ENCODE data around the gene CHST5. TPM values are rescaled to one million over a fixed set of nuclear protein-coding genes. Genes with fewer than 3 reads are reported as not detected.
"Not testable (repeated sequence)": the region's sequence is repeated elsewhere in the genome, so short reads cannot be mapped to it uniquely, and the experiment has no call there.

CHST5 gene
- polyA plus RNA-seq, 1 donor (not counting 4 experiments of a cell fraction or from before 2014, with no cell fraction given) = 0.12 TPM

- no peaks in the 10 kb centered on the region for H3K4me1 ChIP-seq (ENCODE audit: control insufficient read depth, extremely low read depth, insufficient read depth, low read length)
- no peak overlapping the region for H3K27ac ChIP-seq (ENCODE audit: control insufficient read depth, insufficient read depth, low read length)
- no peak overlapping the region for H3K4me3 ChIP-seq (ENCODE audit: control insufficient read depth in 2 of 3, extremely low read depth in 1 of 3, insufficient read depth in 2 of 3, low read depth in 1 of 3, low read length in 3 of 3)
- no peak overlapping the region for H2AFZ ChIP-seq (ENCODE audit: control insufficient read depth, low read length)
- H3K79me2 ChIP-seq (ENCODE audit: control insufficient read depth, insufficient read depth, low read length) = no peaks in the 10 kb centered on the region
- DNase-seq (ENCODE audit: low read depth, low spot score) = no peak
- H3K9ac ChIP-seq (ENCODE audit: control insufficient read depth, extremely low read depth, insufficient read depth, low read length) = no peak overlapping the region
- no peaks in the 10 kb centered on the region for H3K9me3 ChIP-seq (ENCODE audit: control insufficient read depth, low read depth, low read length)
- dilution Hi-C loops (cut with MboI; ENCODE audit: extremely low pct_ligation_motif_present, low sequenced_read_pairs) = no loop called here
- no peak overlapping the region for H3K4me2 ChIP-seq (ENCODE audit: control insufficient read depth, extremely low read depth, insufficient read depth, low read depth, low read length)
- no peaks in the 10 kb centered on the region for H3K27me3 ChIP-seq (ENCODE audit: control insufficient read depth, extremely low read depth, insufficient read depth, low read length)
- TF ChIP-seq EZH2 (IDR thresholded peaks at IDR 0.05; ENCODE audit: low read length) = no peak
- no peak for TF ChIP-seq CTCF (optimal IDR thresholded peaks at IDR 0.05 in 1 of 3, IDR thresholded peaks at IDR 0.05 in 1 of 3, conservative IDR thresholded peaks at IDR 0.05 in 1 of 3; ENCODE audit: extremely low read depth in 1 of 3, insufficient read depth in 2 of 3, low read length in 3 of 3)
- H4K20me1 ChIP-seq (ENCODE audit: control insufficient read depth, extremely low read depth, insufficient read depth, low read length) = no peaks in the 10 kb centered on the region
- no peak for FAIRE-seq
- H3K36me3 ChIP-seq (ENCODE audit: control insufficient read depth in 2 of 2, extremely low read depth in 1 of 2, insufficient read depth in 2 of 2, low read length in 2 of 2) = no peaks in the 10 kb centered on the region
- H3K9me1 ChIP-seq (ENCODE audit: control insufficient read depth, extremely low read depth, insufficient read depth, low read length) = no peaks in the 10 kb centered on the region
Observed at GRCh38 chr16:75526032-75526790, 9.7 kb downstream of the CHST5 start.

GRCh38 chr16:75519175-75519574, 16.7 kb downstream of the CHST5 start:
- Histone ChIP-seq H3K4me3 (ENCODE audit: control insufficient read depth in 2 of 3, extremely low read depth in 1 of 3, insufficient read depth in 2 of 3, low read depth in 1 of 3, low read length in 3 of 3) (no peak overlapping the region), H3K9me3 (ENCODE audit: control insufficient read depth, low read depth, low read length) (no peaks in the 10 kb centered on the region), H3K9ac (ENCODE audit: control insufficient read depth, extremely low read depth, insufficient read depth, low read length) (no peak overlapping the region), H2AFZ (ENCODE audit: control insufficient read depth, low read length) (no peak overlapping the region), H3K79me2 (ENCODE audit: control insufficient read depth, insufficient read depth, low read length) (no peaks in the 10 kb centered on the region), H3K9me1 (ENCODE audit: control insufficient read depth, extremely low read depth, insufficient read depth, low read length) (no peaks in the 10 kb centered on the region), H3K4me1 (ENCODE audit: control insufficient read depth, extremely low read depth, insufficient read depth, low read length) (peaks cover 4% of the 10 kb centered on the region), H4K20me1 (ENCODE audit: control insufficient read depth, extremely low read depth, insufficient read depth, low read length) (no peaks in the 10 kb centered on the region), H3K4me2 (ENCODE audit: control insufficient read depth, extremely low read depth, insufficient read depth, low read depth, low read length) (no peak overlapping the region), H3K27ac (ENCODE audit: control insufficient read depth, insufficient read depth, low read length) (no peak overlapping the region), H3K36me3 (ENCODE audit: control insufficient read depth in 2 of 2, extremely low read depth in 1 of 2, insufficient read depth in 2 of 2, low read length in 2 of 2) (no peaks in the 10 kb centered on the region), H3K27me3 (ENCODE audit: control insufficient read depth, extremely low read depth, insufficient read depth, low read length) (no peaks in the 10 kb centered on the region)
- TF ChIP-seq EZH2 (IDR thresholded peaks at IDR 0.05; ENCODE audit: low read length) = no peak
- no peak for TF ChIP-seq CTCF (optimal IDR thresholded peaks at IDR 0.05 in 1 of 3, IDR thresholded peaks at IDR 0.05 in 1 of 3, conservative IDR thresholded peaks at IDR 0.05 in 1 of 3; ENCODE audit: extremely low read depth in 1 of 3, insufficient read depth in 2 of 3, low read length in 3 of 3)
- DNase-seq (ENCODE audit: low read depth, low spot score) = no peak
- dilution Hi-C loops (cut with MboI; ENCODE audit: extremely low pct_ligation_motif_present, low sequenced_read_pairs) = no loop called here
- no peak for FAIRE-seq

- H3K4me1 ChIP-seq (ENCODE audit: control insufficient read depth, extremely low read depth, insufficient read depth, low read length); DNase-seq (ENCODE audit: low read depth, low spot score); H3K9me3 ChIP-seq (ENCODE audit: control insufficient read depth, low read depth, low read length); FAIRE-seq; H3K36me3 ChIP-seq (ENCODE audit: control insufficient read depth in 2 of 2, extremely low read depth in 1 of 2, insufficient read depth in 2 of 2, low read length in 2 of 2); H4K20me1 ChIP-seq (ENCODE audit: control insufficient read depth, extremely low read depth, insufficient read depth, low read length); H3K27me3 ChIP-seq (ENCODE audit: control insufficient read depth, extremely low read depth, insufficient read depth, low read length); dilution Hi-C loops (cut with MboI; ENCODE audit: extremely low pct_ligation_motif_present, low sequenced_read_pairs); H3K9me1 ChIP-seq (ENCODE audit: control insufficient read depth, extremely low read depth, insufficient read depth, low read length); H3K79me2 ChIP-seq (ENCODE audit: control insufficient read depth, insufficient read depth, low read length): not testable (repeated sequence)
- Histone ChIP-seq H3K4me2 (ENCODE audit: control insufficient read depth, extremely low read depth, insufficient read depth, low read depth, low read length) (peak overlapping the region; percentile 83), H3K4me3 (ENCODE audit: control insufficient read depth in 2 of 3, extremely low read depth in 1 of 3, insufficient read depth in 2 of 3, low read depth in 1 of 3, low read length in 3 of 3) (peak overlapping the region; percentile 69 to 98 (median 80)), H3K9ac (ENCODE audit: control insufficient read depth, extremely low read depth, insufficient read depth, low read length) (peak overlapping the region; percentile 80), H3K27ac (ENCODE audit: control insufficient read depth, insufficient read depth, low read length) (peak overlapping the region; percentile 59), H2AFZ (ENCODE audit: control insufficient read depth, low read length) (peak overlapping the region; percentile 65)
Observed at GRCh38 chr16:75516189-75516966, 19.5 kb downstream of the CHST5 start.
